ENCODE measurements around the gene PLEKHN1.
A peak's percentile ranks its signal among the peaks of the same experiment; 100 is the strongest.

The PLEKHN1 gene

GRCh38 chr1:962381-963300 lies 3.6 kb upstream of the PLEKHN1 start:
- Histone ChIP-seq H3K4me1 (ENCODE audit: insufficient read depth, low read length) (peaks cover 43% of the 10 kb centered on the region), H3K79me2 (ENCODE audit: insufficient read depth, low read length) (peaks cover 14% of the 10 kb centered on the region)
- ATAC-seq (ENCODE audit: insufficient read depth, low read depth) = no peak

GRCh38 chr1:963301-963651 lies 3.0 kb upstream of the PLEKHN1 start:
- DNase-seq (no peak), ATAC-seq (ENCODE audit: insufficient read depth, low read depth) (no peak)
- Histone ChIP-seq H3K4me3 (ENCODE audit: low read depth in 1 of 2, low read length in 2 of 2) (no peak overlapping the region), H3K9me3 (ENCODE audit: insufficient read depth, low read length, severe bottlenecking) (no peaks in the 10 kb centered on the region), H3K27me3 (ENCODE audit: insufficient read depth, low read length, poor library complexity) (peaks cover 5% of the 10 kb centered on the region), H3K36me3 (ENCODE audit: insufficient read depth, low read length) (peaks cover 29% of the 10 kb centered on the region), H4K20me1 (ENCODE audit: insufficient read depth, low read length) (peaks cover 29% of the 10 kb centered on the region), H3K79me2 (ENCODE audit: insufficient read depth, low read length) (peaks cover 8% of the 10 kb centered on the region), H3K9ac (ENCODE audit: low read depth, low read length) (no peak overlapping the region), H2AFZ (ENCODE audit: low read depth, low read length) (no peak overlapping the region), H3K27ac (ENCODE audit: low read length) (no peak overlapping the region), H3K4me1 (ENCODE audit: insufficient read depth, low read length) (peaks cover 37% of the 10 kb centered on the region), H3K4me2 (ENCODE audit: insufficient read depth, low read length) (no peak overlapping the region)
- TF ChIP-seq EZH2 (IDR thresholded peaks at IDR 0.05; ENCODE audit: borderline replicate concordance, low read depth, low read length, severe bottlenecking) (no peak), CTCF (IDR thresholded peaks at IDR 0.05; ENCODE audit: borderline replicate concordance, extremely low read depth, low read length, poor library complexity, severe bottlenecking) (no peak)

More at GRCh38 chr1:962381-963300, 3.6 kb upstream of the PLEKHN1 start:
- Histone ChIP-seq H3K9me3 (ENCODE audit: insufficient read depth, low read length, severe bottlenecking) (no peaks in the 10 kb centered on the region), H3K4me2 (ENCODE audit: insufficient read depth, low read length) (peak overlapping the region; percentile 17; the same call in 1 of the 2 replicates), H4K20me1 (ENCODE audit: insufficient read depth, low read length) (peaks cover 24% of the 10 kb centered on the region), H2AFZ (ENCODE audit: low read depth, low read length) (no peak overlapping the region), H3K9ac (ENCODE audit: low read depth, low read length) (no peak overlapping the region), H3K36me3 (ENCODE audit: insufficient read depth, low read length) (peaks cover 29% of the 10 kb centered on the region), H3K27ac (ENCODE audit: low read length) (no peak overlapping the region), H3K4me3 (ENCODE audit: low read depth in 1 of 2, low read length in 2 of 2) (no peak overlapping the region), H3K27me3 (ENCODE audit: insufficient read depth, low read length, poor library complexity) (peaks cover 5% of the 10 kb centered on the region)
- TF ChIP-seq CTCF (IDR thresholded peaks at IDR 0.05; ENCODE audit: borderline replicate concordance, extremely low read depth, low read length, poor library complexity, severe bottlenecking) (no peak), EZH2 (IDR thresholded peaks at IDR 0.05; ENCODE audit: borderline replicate concordance, low read depth, low read length, severe bottlenecking) (no peak)
- no peak for DNase-seq

GRCh38 chr1:963746-964525 lies 2.3 kb upstream of the PLEKHN1 start:
- Histone ChIP-seq H2AFZ (ENCODE audit: low read depth, low read length) (no peak overlapping the region), H3K27me3 (ENCODE audit: insufficient read depth, low read length, poor library complexity) (peaks cover 5% of the 10 kb centered on the region), H3K4me3 (ENCODE audit: low read depth in 1 of 2, low read length in 2 of 2) (no peak overlapping the region), H3K9me3 (ENCODE audit: insufficient read depth, low read length, severe bottlenecking) (no peaks in the 10 kb centered on the region), H3K9ac (ENCODE audit: low read depth, low read length) (no peak overlapping the region), H3K27ac (ENCODE audit: low read length) (no peak overlapping the region), H3K36me3 (ENCODE audit: insufficient read depth, low read length) (peaks cover 29% of the 10 kb centered on the region), H4K20me1 (ENCODE audit: insufficient read depth, low read length) (peaks cover 26% of the 10 kb centered on the region), H3K4me2 (ENCODE audit: insufficient read depth, low read length) (no peak overlapping the region), H3K79me2 (ENCODE audit: insufficient read depth, low read length) (peaks cover under 1% of the 10 kb centered on the region), H3K4me1 (ENCODE audit: insufficient read depth, low read length) (peaks cover 34% of the 10 kb centered on the region)
- no peak for DNase-seq
- TF ChIP-seq EZH2 (IDR thresholded peaks at IDR 0.05; ENCODE audit: borderline replicate concordance, low read depth, low read length, severe bottlenecking) = no peak
- no peak for TF ChIP-seq CTCF (IDR thresholded peaks at IDR 0.05; ENCODE audit: borderline replicate concordance, extremely low read depth, low read length, poor library complexity, severe bottlenecking)
- ATAC-seq (ENCODE audit: insufficient read depth, low read depth) = no peak
